ENCODE results near the gene VPS26C. TPM values are rescaled to one million over a fixed set of nuclear protein-coding genes. Genes with fewer than 3 reads are reported as not detected.

The VPS26C gene
- total and polyA plus RNA-seq, 9 of the 15 experiments (the other 6 are each of a cell fraction or from before 2014, with no cell fraction given), result 32.8 to 48.7 (median 42.1) TPM

GRCh38 chr21:37266515-37267221 is 466 bp downstream of the VPS26C start (continued):
- no peak for TF ChIP-seq NFIX (CRISPR knock-in tag; IDR thresholded peaks at IDR 0.05; ENCODE audit: low read depth)
- peak; percentile 52; the same call in 1 of the 2 replicates for TF ChIP-seq NR2C2 (CRISPR knock-in tag; IDR thresholded peaks at IDR 0.05)
- no peak for TF ChIP-seq NR2C2 (tag; IDR thresholded peaks at IDR 0.05)
- TF ChIP-seq HDAC1 (IDR thresholded peaks at IDR 0.05), result peak in 1 of 2 experiments; percentile 10; a peak in 1 of 4 replicates
- TF ChIP-seq, protein P1, sequence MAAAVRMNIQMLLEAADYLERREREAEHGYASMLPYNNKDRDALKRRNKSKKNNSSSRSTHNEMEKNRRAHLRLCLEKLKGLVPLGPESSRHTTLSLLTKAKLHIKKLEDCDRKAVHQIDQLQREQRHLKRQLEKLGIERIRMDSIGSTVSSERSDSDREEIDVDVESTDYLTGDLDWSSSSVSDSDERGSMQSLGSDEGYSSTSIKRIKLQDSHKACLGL (CRISPR knock-in tag; IDR thresholded peaks at IDR 0.05; ENCODE audit: borderline replicate concordance, poor library complexity, severe bottlenecking), result no peak
- no peak for TF ChIP-seq EP300 (IDR thresholded peaks at IDR 0.05; ENCODE audit: low read length)
- peak; percentile 29 for TF ChIP-seq CCNT2 (IDR thresholded peaks at IDR 0.05; ENCODE audit: borderline replicate concordance, extremely low read depth, insufficient read length, low read depth, low read length)
- TF ChIP-seq GTF2F1 (IDR thresholded peaks at IDR 0.05; ENCODE audit: low read depth, low read length), result no peak
- no peak for TF ChIP-seq TFAM (CRISPR knock-in tag; conservative IDR thresholded peaks at IDR 0.05)
- no peak for TF ChIP-seq BRD9 (IDR thresholded peaks at IDR 0.05; ENCODE audit: low read depth, partially characterized antibody)
- peak; percentile 47; the same call in 1 of the 2 replicates for TF ChIP-seq RB1 (IDR thresholded peaks at IDR 0.05; ENCODE audit: low read depth)
- TF ChIP-seq, protein P2, sequence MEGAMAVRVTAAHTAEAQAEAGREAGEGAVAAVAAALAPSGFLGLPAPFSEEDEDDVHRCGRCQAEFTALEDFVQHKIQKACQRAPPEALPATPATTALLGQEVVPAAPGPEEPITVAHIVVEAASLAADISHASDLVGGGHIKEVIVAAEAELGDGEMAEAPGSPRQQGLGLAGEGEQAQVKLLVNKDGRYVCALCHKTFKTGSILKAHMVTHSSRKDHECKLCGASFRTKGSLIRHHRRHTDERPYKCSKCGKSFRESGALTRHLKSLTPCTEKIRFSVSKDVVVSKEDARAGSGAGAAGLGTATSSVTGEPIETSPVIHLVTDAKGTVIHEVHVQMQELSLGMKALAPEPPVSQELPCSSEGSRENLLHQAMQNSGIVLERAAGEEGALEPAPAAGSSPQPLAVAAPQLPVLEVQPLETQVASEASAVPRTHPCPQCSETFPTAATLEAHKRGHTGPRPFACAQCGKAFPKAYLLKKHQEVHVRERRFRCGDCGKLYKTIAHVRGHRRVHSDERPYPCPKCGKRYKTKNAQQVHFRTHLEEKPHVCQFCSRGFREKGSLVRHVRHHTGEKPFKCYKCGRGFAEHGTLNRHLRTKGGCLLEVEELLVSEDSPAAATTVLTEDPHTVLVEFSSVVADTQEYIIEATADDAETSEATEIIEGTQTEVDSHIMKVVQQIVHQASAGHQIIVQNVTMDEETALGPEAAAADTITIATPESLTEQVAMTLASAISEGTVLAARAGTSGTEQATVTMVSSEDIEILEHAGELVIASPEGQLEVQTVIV (CRISPR knock-in tag; IDR thresholded peaks at IDR 0.05; ENCODE audit: borderline replicate concordance), result no peak
- TF ChIP-seq SNRNP70 (optimal IDR thresholded peaks at IDR 0.05; ENCODE audit: low read depth, low read length), result no peak
- TF ChIP-seq ILK (tag; IDR thresholded peaks at IDR 0.05; ENCODE audit: borderline replicate concordance, low read depth), result no peak
- TF ChIP-seq, protein P3, sequence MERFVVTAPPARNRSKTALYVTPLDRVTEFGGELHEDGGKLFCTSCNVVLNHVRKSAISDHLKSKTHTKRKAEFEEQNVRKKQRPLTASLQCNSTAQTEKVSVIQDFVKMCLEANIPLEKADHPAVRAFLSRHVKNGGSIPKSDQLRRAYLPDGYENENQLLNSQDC (CRISPR knock-in tag; IDR thresholded peaks at IDR 0.05), result no peak
- TF ChIP-seq KAT7 (CRISPR knock-in tag; IDR thresholded peaks at IDR 0.05; ENCODE audit: borderline replicate concordance), result peak; percentile 98; the same call in 1 of the 2 replicates
- no peak for TF ChIP-seq SLC30A9 (CRISPR knock-in tag; IDR thresholded peaks at IDR 0.05)
- peak; percentile 66 for TF ChIP-seq PCBP2 (IDR thresholded peaks at IDR 0.05; ENCODE audit: low read depth, low read length, poor library complexity, severe bottlenecking)
- no peak for TF ChIP-seq POLR2A (conservative IDR thresholded peaks at IDR 0.05)
- no peak for TF ChIP-seq NR1H2 (CRISPR knock-in tag; IDR thresholded peaks at IDR 0.05)
- TF ChIP-seq ZBED1 (IDR thresholded peaks at IDR 0.05), result no peak
- TF ChIP-seq PHF21A (IDR thresholded peaks at IDR 0.05; ENCODE audit: borderline replicate concordance, low read depth), result no peak
- no peak for TF ChIP-seq ZC3H4 (CRISPR knock-in tag; IDR thresholded peaks at IDR 0.05; ENCODE audit: borderline replicate concordance)
- TF ChIP-seq, protein P4, sequence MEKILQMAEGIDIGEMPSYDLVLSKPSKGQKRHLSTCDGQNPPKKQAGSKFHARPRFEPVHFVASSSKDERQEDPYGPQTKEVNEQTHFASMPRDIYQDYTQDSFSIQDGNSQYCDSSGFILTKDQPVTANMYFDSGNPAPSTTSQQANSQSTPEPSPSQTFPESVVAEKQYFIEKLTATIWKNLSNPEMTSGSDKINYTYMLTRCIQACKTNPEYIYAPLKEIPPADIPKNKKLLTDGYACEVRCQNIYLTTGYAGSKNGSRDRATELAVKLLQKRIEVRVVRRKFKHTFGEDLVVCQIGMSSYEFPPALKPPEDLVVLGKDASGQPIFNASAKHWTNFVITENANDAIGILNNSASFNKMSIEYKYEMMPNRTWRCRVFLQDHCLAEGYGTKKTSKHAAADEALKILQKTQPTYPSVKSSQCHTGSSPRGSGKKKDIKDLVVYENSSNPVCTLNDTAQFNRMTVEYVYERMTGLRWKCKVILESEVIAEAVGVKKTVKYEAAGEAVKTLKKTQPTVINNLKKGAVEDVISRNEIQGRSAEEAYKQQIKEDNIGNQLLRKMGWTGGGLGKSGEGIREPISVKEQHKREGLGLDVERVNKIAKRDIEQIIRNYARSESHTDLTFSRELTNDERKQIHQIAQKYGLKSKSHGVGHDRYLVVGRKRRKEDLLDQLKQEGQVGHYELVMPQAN (IDR thresholded peaks at IDR 0.05; ENCODE audit: borderline replicate concordance), result no peak
- TF ChIP-seq CXXC5 (CRISPR knock-in tag; IDR thresholded peaks at IDR 0.05), result no peak

All from K562 (cell line).